HG02798 (cell line): ENCODE measurements around the gene CPSF7.
A peak's percentile ranks its signal among the peaks of the same experiment; 100 is the strongest.
"Not testable (repeated sequence)": the region's sequence is repeated elsewhere in the genome, so short reads cannot be mapped to it uniquely, and the experiment has no call there.

ENCODE experiments used
- ATAC-seq: cut with Tn5 transposase; IDR thresholded peaks from one replicate; pipeline ENCODE4 v1.9.1; 2021; ENCODE audit warnings: mild to moderate bottlenecking; ENCODE audit not compliant: unreplicated experiment, poor library complexity

Gene CPSF7, protein sequence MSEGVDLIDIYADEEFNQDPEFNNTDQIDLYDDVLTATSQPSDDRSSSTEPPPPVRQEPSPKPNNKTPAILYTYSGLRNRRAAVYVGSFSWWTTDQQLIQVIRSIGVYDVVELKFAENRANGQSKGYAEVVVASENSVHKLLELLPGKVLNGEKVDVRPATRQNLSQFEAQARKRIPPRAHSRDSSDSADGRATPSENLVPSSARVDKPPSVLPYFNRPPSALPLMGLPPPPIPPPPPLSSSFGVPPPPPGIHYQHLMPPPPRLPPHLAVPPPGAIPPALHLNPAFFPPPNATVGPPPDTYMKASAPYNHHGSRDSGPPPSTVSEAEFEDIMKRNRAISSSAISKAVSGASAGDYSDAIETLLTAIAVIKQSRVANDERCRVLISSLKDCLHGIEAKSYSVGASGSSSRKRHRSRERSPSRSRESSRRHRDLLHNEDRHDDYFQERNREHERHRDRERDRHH

DNA sequence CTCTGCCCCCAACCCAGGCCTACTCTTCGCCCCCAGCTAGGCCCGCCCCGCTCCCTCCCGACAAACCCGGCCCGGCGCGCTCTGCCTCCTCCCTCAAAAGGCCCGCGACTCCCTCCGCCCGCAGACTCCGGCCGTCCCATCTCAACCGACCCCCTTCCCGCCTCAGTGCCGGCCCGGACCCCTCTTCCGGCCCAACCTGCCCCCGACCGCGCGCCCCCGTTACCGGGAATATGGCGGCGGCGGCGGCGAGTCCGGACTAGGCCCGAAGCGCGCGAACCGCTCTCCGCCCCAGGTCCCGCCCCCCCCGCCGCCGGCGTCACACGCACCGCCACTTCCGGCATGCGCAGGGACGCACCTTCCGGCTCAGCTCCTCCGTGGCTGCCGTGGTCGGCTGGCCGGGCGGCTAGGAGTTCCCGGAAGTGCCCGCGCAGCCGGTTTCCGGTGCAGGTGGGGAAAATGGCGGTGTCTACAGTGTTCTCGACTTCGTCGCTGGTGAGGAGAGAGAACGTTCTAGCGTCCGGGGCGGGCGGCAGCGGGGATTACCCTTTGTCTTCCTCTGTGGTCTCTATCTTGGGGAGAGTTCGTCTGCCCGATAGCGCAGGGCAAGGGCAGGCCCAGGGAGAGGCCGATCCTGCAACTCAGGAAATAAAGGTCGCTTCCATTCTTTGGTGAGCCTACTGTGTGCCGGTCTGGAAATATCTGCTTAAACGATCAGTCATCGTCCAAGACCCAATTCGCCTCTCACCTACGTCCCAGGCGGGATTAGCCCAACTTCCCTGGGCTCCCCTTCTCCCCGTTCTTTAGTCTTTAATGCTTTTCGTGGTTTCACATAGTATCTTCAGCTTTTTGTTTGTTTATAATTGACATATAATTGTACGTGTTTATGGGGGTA is at the start of gene CPSF7, which contains the start of gene SDHAF2:
Gene CPSF7, minus strand, starts transcription at position 285 of the 892 bp plus-strand sequence. CDS start 740 bp downstream, outside the sequence.
Gene SDHAF2, plus strand, starts transcription at position 434 of the 892 bp plus-strand sequence. Its CDS starts 23 bp downstream, at position 457.
- ATAC-seq = peak; percentile 92

- ATAC-seq = no peak
These were observed 48.0 kb upstream of the CPSF7 start for GRCh38 chr11:61477727-61478148.

DNA sequence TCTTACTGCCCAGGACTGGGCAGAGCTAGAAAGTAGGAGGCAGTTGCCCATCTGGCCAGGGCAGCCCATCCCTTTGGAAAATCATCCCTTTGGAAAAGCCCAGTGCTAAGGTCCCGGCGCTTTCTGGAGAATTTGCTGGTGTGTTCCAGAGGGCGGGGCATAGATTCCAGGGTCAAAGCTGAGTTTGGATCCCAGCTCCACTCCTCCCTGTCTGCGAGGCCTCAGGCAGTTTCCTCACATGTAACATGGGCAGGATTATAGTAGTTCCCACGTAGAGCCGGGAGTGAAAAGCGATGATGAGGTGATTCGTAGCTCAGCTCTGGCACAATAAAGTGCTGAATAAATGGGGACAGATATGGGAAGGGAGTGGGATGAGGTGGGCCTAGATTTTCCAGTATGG is 47.4 kb upstream of the CPSF7 start:
- no peak for ATAC-seq

DNA sequence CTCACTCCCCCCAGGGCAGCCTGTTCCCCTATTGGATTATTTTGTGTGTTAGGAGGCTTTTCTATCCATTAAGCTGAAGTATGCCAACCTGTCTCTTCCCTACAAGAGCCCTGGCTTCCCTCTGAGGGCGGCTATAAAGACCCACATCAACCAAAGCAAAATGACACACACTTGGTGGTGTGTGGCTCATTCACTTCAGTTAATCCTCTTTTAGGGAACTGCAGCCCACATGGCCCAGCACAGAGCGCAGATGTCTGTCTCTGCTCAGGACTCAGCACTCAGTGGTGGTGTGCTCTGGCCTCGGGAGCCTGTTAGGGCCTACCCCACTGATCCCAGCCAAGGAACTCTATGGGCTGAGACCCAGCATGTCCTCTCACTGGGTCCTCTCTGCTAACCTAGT is 46.6 kb upstream of the CPSF7 start:
- ATAC-seq = no peak

GRCh38 chr11:61475433-61475832 is 45.7 kb upstream of the CPSF7 start:
- no peak for ATAC-seq

DNA sequence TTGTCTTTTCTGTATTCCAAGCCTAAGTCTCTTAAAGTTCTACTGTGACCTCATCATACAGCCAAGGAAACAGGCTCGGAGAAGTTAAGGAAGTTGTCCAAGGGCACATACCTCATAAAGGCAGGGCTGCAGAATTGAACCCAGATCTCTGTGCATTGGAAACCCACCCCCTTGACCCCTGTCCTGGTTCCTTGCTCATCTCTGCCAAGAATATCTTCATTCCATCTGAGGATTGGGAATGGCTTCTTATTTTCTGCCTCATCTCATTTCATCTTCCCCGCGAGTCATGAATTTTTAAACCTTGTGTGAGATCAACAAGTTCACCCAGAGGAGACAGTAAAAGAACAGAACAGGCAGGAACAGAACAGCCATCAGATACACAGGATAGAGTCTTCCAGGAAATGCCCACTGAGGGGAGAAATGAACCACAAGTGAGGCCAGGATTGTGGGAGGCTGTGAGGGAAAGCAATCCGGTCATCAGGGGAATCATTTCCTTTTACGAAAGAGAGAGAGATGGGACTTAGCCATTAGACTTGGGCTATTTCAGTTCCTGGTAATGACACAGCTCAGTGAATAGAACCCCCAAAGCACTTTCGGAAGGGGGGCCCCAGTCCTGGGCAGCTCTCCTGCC is 44.4 kb upstream of the CPSF7 start:
- no peak for ATAC-seq

- ATAC-seq = no peak
These were observed 43.7 kb upstream of the CPSF7 start for GRCh38 chr11:61473370-61474012.

DNA sequence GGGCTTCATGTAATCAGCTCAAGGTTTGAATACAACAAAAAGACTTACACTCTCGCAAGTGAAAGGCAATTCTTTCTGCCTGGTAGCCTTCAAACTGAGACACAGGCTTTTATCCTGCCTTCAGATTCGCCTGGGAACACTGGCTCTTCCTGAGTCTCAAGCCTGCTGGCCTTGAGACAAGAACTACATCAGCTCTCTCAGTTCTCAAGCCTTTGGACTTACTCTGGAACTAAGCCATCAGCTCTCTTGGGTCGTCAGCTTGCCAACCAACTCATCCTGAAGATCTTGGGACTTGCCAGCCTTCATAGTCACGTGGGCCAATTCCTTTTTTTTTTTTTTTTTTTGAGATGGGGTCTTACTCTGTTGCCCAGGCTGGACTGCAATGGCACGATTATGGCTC is 43.1 kb upstream of the CPSF7 start:
- ATAC-seq = no peak

DNA sequence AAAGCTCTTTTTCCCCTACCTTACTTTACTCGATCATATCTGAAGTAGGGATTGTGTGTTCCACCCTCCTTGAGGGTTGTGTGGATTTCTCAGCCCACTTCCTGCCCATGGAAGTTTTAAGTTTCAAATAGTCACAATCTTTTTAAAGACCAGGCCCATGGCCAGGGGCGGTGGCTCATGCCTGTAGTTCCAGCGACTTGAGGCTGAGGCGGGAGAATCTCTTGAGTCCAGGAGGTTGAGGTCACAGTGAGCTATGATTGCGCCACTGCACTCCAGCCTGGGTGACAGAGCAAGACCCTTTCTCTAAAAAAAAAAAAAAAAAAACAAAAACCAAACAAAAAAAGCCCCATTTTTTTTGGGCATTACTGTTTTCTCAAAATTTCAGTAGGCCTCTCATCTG is 42.5 kb upstream of the CPSF7 start:
- no peak for ATAC-seq

DNA sequence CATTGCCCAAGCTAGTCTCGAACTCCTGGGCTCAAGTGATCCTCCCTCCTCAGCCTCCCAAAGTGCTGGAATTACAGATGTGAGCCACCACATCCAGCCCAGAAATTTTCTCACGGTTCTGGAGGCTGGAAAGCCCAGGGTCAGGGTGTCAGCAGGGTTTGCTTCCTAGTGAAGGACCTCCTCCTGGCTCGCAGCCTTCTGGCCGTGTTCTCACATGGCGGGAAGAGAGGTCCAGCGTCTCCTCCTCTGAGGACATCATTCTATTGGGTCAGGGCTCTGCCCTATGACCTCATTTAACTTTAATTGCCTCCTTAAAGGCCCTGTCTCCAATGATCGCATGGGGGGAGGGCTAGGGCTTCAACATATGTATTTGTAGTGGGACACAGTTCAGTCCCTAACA is 38.2 kb upstream of the CPSF7 start:
- ATAC-seq = no peak

DNA sequence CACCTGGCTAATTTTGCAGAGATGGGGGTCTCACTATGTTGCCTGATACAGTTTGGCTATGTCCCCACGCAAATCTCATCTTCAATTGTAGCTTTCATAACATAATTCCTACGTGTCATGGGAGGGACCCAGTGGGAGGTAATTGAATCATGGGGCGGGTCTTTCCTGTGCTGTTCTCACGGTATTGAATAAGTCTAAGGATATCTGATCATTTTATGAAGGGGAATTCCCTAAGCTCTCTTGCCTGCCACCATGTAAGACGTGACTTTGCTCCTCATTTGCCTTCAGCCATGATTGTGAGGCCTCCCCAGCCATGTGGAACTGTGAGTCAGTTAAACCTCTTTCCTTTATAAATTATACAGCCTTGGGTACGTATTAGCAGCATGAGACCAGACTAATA is 37.8 kb upstream of the CPSF7 start:
- ATAC-seq = not testable (repeated sequence)

DNA sequence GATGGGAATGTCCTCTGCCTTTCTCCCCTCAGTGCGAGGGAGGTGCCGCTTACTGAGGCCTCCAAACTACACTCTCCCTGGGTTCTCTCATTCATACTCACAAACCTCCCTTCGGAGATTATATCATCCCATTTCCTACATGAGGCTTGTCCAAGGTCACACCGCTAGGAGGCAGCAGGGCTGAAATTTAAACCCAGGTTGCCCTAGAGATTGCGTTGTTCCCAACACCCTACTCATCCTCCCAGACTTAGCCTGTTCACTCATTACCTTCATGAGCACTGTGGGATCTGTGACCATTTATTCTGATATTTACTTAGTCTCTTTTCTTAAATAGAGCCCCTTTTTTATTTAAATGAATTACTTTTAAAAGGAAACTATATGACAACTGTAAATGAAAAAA is 31.2 kb upstream of the CPSF7 start:
- ATAC-seq = no peak

- no peak for ATAC-seq
These were observed 30.7 kb upstream of the CPSF7 start for GRCh38 chr11:61460474-61460881.

GRCh38 chr11:61454520-61454919 is 24.7 kb upstream of the CPSF7 start:
- no peak for ATAC-seq

GRCh38 chr11:61453695-61454094 is 23.9 kb upstream of the CPSF7 start:
- ATAC-seq = no peak

- ATAC-seq = no peak
These were observed 23.1 kb upstream of the CPSF7 start for GRCh38 chr11:61452825-61453224.

DNA sequence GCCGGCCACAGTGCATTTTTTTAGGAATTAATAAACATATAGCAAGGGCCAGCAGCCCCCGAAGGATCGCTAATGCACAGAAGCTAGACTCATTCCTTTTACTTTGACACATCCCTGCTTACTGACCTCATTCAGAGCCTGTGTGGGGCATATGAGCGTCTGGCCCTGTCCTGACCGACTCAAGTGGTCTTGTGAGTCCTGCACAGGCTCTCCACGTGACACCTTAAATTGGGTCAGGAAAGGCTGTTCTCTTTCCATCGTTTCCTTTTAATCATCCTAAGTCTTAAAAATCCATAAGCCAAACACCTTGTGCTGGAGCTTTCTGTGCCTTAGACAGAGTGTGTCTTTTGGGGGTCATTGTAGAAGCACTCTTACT is 18.8 kb upstream of the CPSF7 start:
- ATAC-seq = no peak

GRCh38 chr11:61447601-61448551 is 18.1 kb upstream of the CPSF7 start:
- ATAC-seq = no peak

DNA sequence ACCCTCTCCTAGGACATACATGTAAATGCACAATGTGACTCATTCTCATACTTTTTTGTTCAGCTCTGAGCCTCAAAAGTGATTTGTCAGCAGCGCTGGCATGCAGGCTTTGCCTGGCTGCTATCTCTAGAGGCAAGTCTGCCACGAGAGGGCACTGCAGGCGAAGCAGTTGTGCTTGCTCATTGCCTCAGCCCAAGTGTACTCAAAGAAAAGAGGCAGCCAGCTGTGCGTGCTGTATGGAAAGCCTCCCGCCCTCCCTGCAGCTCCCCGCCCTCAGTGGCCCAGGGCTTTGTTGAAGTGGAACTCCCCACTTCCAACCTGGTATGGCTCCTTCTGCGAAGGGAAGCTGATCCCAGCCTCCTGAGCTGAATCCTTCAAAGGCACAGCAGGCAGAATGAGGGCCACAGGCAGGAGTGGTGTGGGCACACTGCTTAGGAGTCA is 16.5 kb upstream of the CPSF7 start:
- peak; percentile 75 for ATAC-seq
